IMR-90 (cell line): ENCODE measurements around the gene UST. TPM values are rescaled to one million over a fixed set of nuclear protein-coding genes. Genes with fewer than 3 reads are reported as not detected.

Source experiments
- ATAC-seq: fragments of 200-7000 bp; cut with Tn5 transposase; 2 replicates; pipeline ENCODE4 v1.9.1; 2020; ENCODE audit warnings: low read depth, mild to moderate bottlenecking, moderate library complexity
- BruUV-seq: library from RNA; stranded (reverse); fragments of 400-500 nt; replicated peaks from 2 replicates; lab custom pipeline; 2021; lab: Mats Ljungman, UMichigan
- CTCF ChIA-PET: fragments of 300-600 bp; formaldehyde crosslinking; extraction: SDS; loops from one replicate; lab custom pipeline; 2021; ENCODE audit warnings: antibody characterized with exemption; lab: Yijun Ruan, JAX
- POLR2A ChIA-PET: fragments of 300-600 bp; sonication (Branson Sonifier 250); formaldehyde crosslinking; loops from one replicate; lab custom pipeline; 2022; ENCODE audit warnings: antibody characterized with exemption; ENCODE audit not compliant: unreplicated experiment; lab: Charles Lee
- DNase-seq: peaks from one replicate; pipeline ENCODE4 v3.0.0; 2013
- H2AFZ ChIP-seq: replicated peaks from 2 replicates; pipeline ENCODE3; 2013; ENCODE audit warnings: low read length, mild to moderate bottlenecking; ENCODE audit not compliant: poor library complexity
- H2AK5ac ChIP-seq: 2 replicates; pipeline ENCODE4 v1.6.1; 2013; ENCODE audit warnings: low read depth, low read length, inconsistent platforms
- H2AK9ac ChIP-seq: replicated peaks from 2 replicates; pipeline ENCODE3; 2013; ENCODE audit warnings: mild to moderate bottlenecking, low read depth, low read length, moderate library complexity; ENCODE audit not compliant: poor library complexity
- H2BK120ac ChIP-seq: 2 replicates; pipeline ENCODE4 v1.6.1; 2013; ENCODE audit warnings: low read depth, low read length, inconsistent platforms
- H2BK15ac ChIP-seq: 3 replicates; pipeline ENCODE4 v1.6.1; 2013; ENCODE audit warnings: low read depth, low read length, inconsistent platforms
- H2BK20ac ChIP-seq: 2 replicates; pipeline ENCODE4 v1.6.1; 2013; ENCODE audit warnings: low read depth, mild to moderate bottlenecking, inconsistent platforms, low read length, moderate library complexity
- H2BK5ac ChIP-seq: 2 replicates; pipeline ENCODE4 v1.6.1; 2013; ENCODE audit warnings: mild to moderate bottlenecking, low read depth, low read length, inconsistent platforms; ENCODE audit not compliant: poor library complexity, severe bottlenecking
- H3K14ac ChIP-seq: replicated peaks from 2 replicates; pipeline ENCODE4 v1.6.1; 2013; ENCODE audit warnings: low read depth, low read length, inconsistent platforms
- H3K18ac ChIP-seq: 2 replicates; pipeline ENCODE4 v1.6.1; 2013; ENCODE audit warnings: low read depth, low read length, control low read depth
- H3K23ac ChIP-seq: 2 replicates; pipeline ENCODE4 v1.6.1; 2013; ENCODE audit warnings: low read depth, low read length, inconsistent platforms
- H3K27ac ChIP-seq: 2 replicates; pipeline ENCODE4 v1.5.1; 2013; ENCODE audit warnings: mild to moderate bottlenecking, control low read depth, low read length; ENCODE audit not compliant: insufficient read depth
- H3K27me3 ChIP-seq: 2 replicates; pipeline ENCODE4 v1.6.1; 2013; ENCODE audit warnings: low read length; ENCODE audit not compliant: control insufficient read depth, insufficient read depth
- H3K36me3 ChIP-seq: 2 replicates; pipeline ENCODE4 v1.6.1; 2013; ENCODE audit warnings: low read length, mixed read lengths; ENCODE audit not compliant: control insufficient read depth, insufficient read depth
- H3K4ac ChIP-seq: 2 replicates; pipeline ENCODE4 v1.6.1; 2013; ENCODE audit warnings: low read depth, low read length, inconsistent platforms
- H3K4me1 ChIP-seq: 2 replicates; pipeline ENCODE4 v1.6.1; 2013; ENCODE audit warnings: low read length, mixed read lengths; ENCODE audit not compliant: control insufficient read depth, insufficient read depth
- H3K4me2 ChIP-seq: 2 replicates; pipeline ENCODE4 v1.6.1; 2013; ENCODE audit warnings: low read depth, mild to moderate bottlenecking, control low read depth, low read length, moderate library complexity
- H3K4me3 ChIP-seq: 2 replicates; pipeline ENCODE4 v1.5.1; 2013; ENCODE audit warnings: low read depth, mild to moderate bottlenecking, control low read depth, low read length, moderate library complexity; ENCODE audit not compliant: insufficient read depth
- H3K56ac ChIP-seq: 2 replicates; pipeline ENCODE4 v1.6.1; 2013; ENCODE audit warnings: low read length, inconsistent platforms; ENCODE audit not compliant: insufficient read depth; ENCODE audit errors: extremely low read depth
- H3K79me1 ChIP-seq, 2 experiments: 2 replicates each; pipeline ENCODE4 v1.6.1; 2013; ENCODE audit warnings: low read length in 2 of 2, inconsistent platforms in 1 of 2, low read depth in 1 of 2
- H3K9ac ChIP-seq: 2 replicates; pipeline ENCODE4 v1.6.1; 2013; ENCODE audit warnings: low read depth, low read length, control low read depth
- H3K9me1 ChIP-seq: 2 replicates; pipeline ENCODE4 v1.6.1; 2013; ENCODE audit warnings: low read length, inconsistent platforms; ENCODE audit not compliant: insufficient read depth
- H3K9me3 ChIP-seq: 2 replicates; pipeline ENCODE4 v1.6.1; 2013; ENCODE audit warnings: low read length; ENCODE audit not compliant: control insufficient read depth, insufficient read depth
- H4K20me1 ChIP-seq: 2 replicates; pipeline ENCODE4 v1.6.1; 2013; ENCODE audit warnings: low read length, inconsistent platforms; ENCODE audit not compliant: insufficient read depth
- H4K5ac ChIP-seq: 2 replicates; pipeline ENCODE4 v1.6.1; 2013; ENCODE audit warnings: mild to moderate bottlenecking, low read depth, low read length, control low read depth
- H4K8ac ChIP-seq, 2 experiments: 2 replicates each; pipeline ENCODE4 v1.6.1; 2013; ENCODE audit warnings: low read depth in 2 of 2, low read length in 2 of 2, control low read depth in 1 of 2, inconsistent platforms in 1 of 2
- H4K91ac ChIP-seq: 2 replicates; pipeline ENCODE4 v1.6.1; 2013; ENCODE audit warnings: low read depth, low read length, inconsistent platforms; ENCODE audit not compliant: insufficient read depth
- BHLHE40 ChIP-seq: fragments of 150-350 bp; IDR thresholded peaks from 2 replicates; pipeline ENCODE4 v1.6.1; 2016; ENCODE audit warnings: mild to moderate bottlenecking, low read depth, low read length
- CEBPB ChIP-seq: IDR thresholded peaks from 2 replicates; pipeline ENCODE4 v1.6.1; 2012; ENCODE audit warnings: low read depth, low read length, improper control_type of control experiment
- CHD1 ChIP-seq: IDR thresholded peaks from 2 replicates; pipeline ENCODE4 v1.6.1; 2012; ENCODE audit warnings: low read depth, low read length, improper control_type of control experiment
- ELK1 ChIP-seq: fragments of 150-350 bp; IDR thresholded peaks from 2 replicates; pipeline ENCODE4 v1.6.1; 2016; ENCODE audit warnings: low read depth, mild to moderate bottlenecking, low read length, moderate library complexity, borderline replicate concordance
- FOS ChIP-seq: fragments of 150-350 bp; IDR thresholded peaks from 2 replicates; pipeline ENCODE4 v1.6.1; 2016; ENCODE audit warnings: low read depth, low read length
- MAFK ChIP-seq: IDR thresholded peaks from 2 replicates; pipeline ENCODE4 v1.6.1; 2012; ENCODE audit warnings: low read depth, low read length, improper control_type of control experiment
- MAZ ChIP-seq: IDR thresholded peaks from 2 replicates; pipeline ENCODE4 v1.6.1; 2012; ENCODE audit warnings: low read depth, mild to moderate bottlenecking, low read length, improper control_type of control experiment, moderate library complexity, borderline replicate concordance
- MXI1 ChIP-seq: IDR thresholded peaks from 2 replicates; pipeline ENCODE4 v1.6.1; 2012; ENCODE audit warnings: low read depth, mild to moderate bottlenecking, low read length, moderate library complexity, borderline replicate concordance
- NFE2L2 ChIP-seq: fragments of 150-350 bp; IDR thresholded peaks from 2 replicates; pipeline ENCODE4 v1.6.1; 2016; ENCODE audit warnings: low read depth, mild to moderate bottlenecking, low read length
- POLR2A ChIP-seq: IDR thresholded peaks from 2 replicates; pipeline ENCODE4 v1.6.1; 2012; ENCODE audit warnings: mild to moderate bottlenecking, low read depth, low read length
- RAD21 ChIP-seq: IDR thresholded peaks from 2 replicates; pipeline ENCODE4 v1.6.1; 2012; ENCODE audit warnings: low read length, improper control_type of control experiment
- RCOR1 ChIP-seq: IDR thresholded peaks from 2 replicates; pipeline ENCODE4 v1.6.1; 2012; ENCODE audit warnings: mild to moderate bottlenecking, low read length, improper control_type of control experiment; ENCODE audit not compliant: insufficient replicate concordance
- RFX5 ChIP-seq: IDR thresholded peaks from 2 replicates; pipeline ENCODE4 v1.8.0; 2012; ENCODE audit warnings: low read depth, mild to moderate bottlenecking, low read length, moderate library complexity
- SMC3 ChIP-seq: fragments of 150-350 bp; IDR thresholded peaks from 2 replicates; pipeline ENCODE4 v1.6.1; 2016; ENCODE audit warnings: low read depth, mild to moderate bottlenecking, antibody characterized with exemption, low read length, moderate library complexity
- USF2 ChIP-seq: fragments of 150-350 bp; IDR thresholded peaks from 2 replicates; pipeline ENCODE4 v1.6.1; 2017; ENCODE audit warnings: mild to moderate bottlenecking, antibody characterized with exemption, low read length, low read depth
- WGBS, 2 experiments: methylation state at CpG; one replicate each; pipeline versions ENCODE4 v1.1.5 to v1.1.7; 2013; ENCODE audit warnings: missing lambda C conversion rate in 2 of 2; ENCODE audit not compliant: insufficient read length in 1 of 2; ENCODE audit errors: extremely low coverage in 2 of 2; 5-methylcytosine and 5-hydroxymethylcytosine counted together
- dilution Hi-C: fragments of 300-500 bp; cut with HindIII; formaldehyde crosslinking; loops from one replicate; pipeline ENCODE4 v1.14.3; 2018; ENCODE audit warnings: low sequenced_read_pairs; ENCODE audit not compliant: unreplicated experiment
- in situ Hi-C: fragments of 300-500 bp; cut with MboI; formaldehyde crosslinking; loops from 3 replicates; pipeline ENCODE4 v1.14.3; 2019; ENCODE audit warnings: low sequenced_read_pairs, inconsistent platforms, mixed read lengths
- intact Hi-C: fragments of 100-400 bp; cut with micrococcal nuclease; formaldehyde crosslinking; loops from 2 replicates; pipeline ENCODE4 v1.10.0; 2022
- polyA plus RNA-seq, 3 experiments: library from polyadenylated mRNA; depleted of rRNA; stranded (reverse); fragments of >200 nt; gene quantifications; 2 replicates each; pipeline ENCODE4 v1.2.3, GENCODE V29; 2012; ENCODE audit warnings: low replicate concordance in 1 of 3
- total RNA-seq: library from RNA; depleted of rRNA; stranded (reverse); fragments of >200 nt; gene quantifications from 2 replicates; pipeline ENCODE4 v1.2.3, GENCODE V29; 2012
- TF ChIP-seq, protein P1 (sequence below): conservative IDR thresholded peaks from 2 replicates; pipeline ENCODE4 v1.5.1; 2012; ENCODE audit warnings: mild to moderate bottlenecking, low read depth, low read length, improper control_type of control experiment

Gene UST
- total and polyA plus RNA-seq, 2 of the 4 experiments (the other 2 are of a cell fraction): 7.7 to 13.8 TPM

- intact Hi-C loops: no loop called here
- H3K9me1 ChIP-seq: 0 out of 2 replicates have a peak, but pooled peaks cover 2% of the 10 kb centered on the region
- no peak overlapping the region for H3K23ac ChIP-seq
- no peaks in the 10 kb centered on the region for H3K36me3 ChIP-seq
- no peaks in the 10 kb centered on the region for H3K9me3 ChIP-seq
- dilution Hi-C loops: no loop called here
- no peak overlapping the region for H2BK15ac ChIP-seq
- no peak overlapping the region for H2BK120ac ChIP-seq
- no peak overlapping the region for H3K4me2 ChIP-seq
- no peak overlapping the region for H4K5ac ChIP-seq
- BruUV-seq: no TSS peak
- H2BK20ac ChIP-seq: no peak overlapping the region
- H2AK5ac ChIP-seq: 0 out of 2 replicates have a peak overlapping the region, but pooled peaks have one; percentile 9
- ChIA-PET CTCF (no interaction called here), POLR2A (no interaction called here)
- TF ChIP-seq, protein P1, sequence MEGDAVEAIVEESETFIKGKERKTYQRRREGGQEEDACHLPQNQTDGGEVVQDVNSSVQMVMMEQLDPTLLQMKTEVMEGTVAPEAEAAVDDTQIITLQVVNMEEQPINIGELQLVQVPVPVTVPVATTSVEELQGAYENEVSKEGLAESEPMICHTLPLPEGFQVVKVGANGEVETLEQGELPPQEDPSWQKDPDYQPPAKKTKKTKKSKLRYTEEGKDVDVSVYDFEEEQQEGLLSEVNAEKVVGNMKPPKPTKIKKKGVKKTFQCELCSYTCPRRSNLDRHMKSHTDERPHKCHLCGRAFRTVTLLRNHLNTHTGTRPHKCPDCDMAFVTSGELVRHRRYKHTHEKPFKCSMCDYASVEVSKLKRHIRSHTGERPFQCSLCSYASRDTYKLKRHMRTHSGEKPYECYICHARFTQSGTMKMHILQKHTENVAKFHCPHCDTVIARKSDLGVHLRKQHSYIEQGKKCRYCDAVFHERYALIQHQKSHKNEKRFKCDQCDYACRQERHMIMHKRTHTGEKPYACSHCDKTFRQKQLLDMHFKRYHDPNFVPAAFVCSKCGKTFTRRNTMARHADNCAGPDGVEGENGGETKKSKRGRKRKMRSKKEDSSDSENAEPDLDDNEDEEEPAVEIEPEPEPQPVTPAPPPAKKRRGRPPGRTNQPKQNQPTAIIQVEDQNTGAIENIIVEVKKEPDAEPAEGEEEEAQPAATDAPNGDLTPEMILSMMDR: no peak
- no peak for TF ChIP-seq RAD21
- no peak for TF ChIP-seq POLR2A
- no peak for TF ChIP-seq MAFK
- TF ChIP-seq NFE2L2: no peak
- no peak for TF ChIP-seq USF2
- no peak for TF ChIP-seq BHLHE40
- TF ChIP-seq ELK1: no peak
- no peak for TF ChIP-seq RFX5
- no peak for TF ChIP-seq MAZ
- TF ChIP-seq MXI1: no peak
- no peak for TF ChIP-seq RCOR1
- no peak for TF ChIP-seq CHD1
- no peak for TF ChIP-seq SMC3
- TF ChIP-seq FOS: no peak
- no peak for TF ChIP-seq CEBPB
- H4K20me1 ChIP-seq: no peaks in the 10 kb centered on the region
- peaks cover 3% of the 10 kb centered on the region for H3K4me1 ChIP-seq
- H3K79me1 ChIP-seq: peaks cover 0 to 1% of the 10 kb centered on the region in 2 experiments; a peak in 1 of 4 replicates
- H3K56ac ChIP-seq: no peak overlapping the region
- H3K4ac ChIP-seq: no peak overlapping the region
- WGBS, 2 experiments: no CpG with 5 or more reads among the region's 8 CpGs
- no peak overlapping the region for H2AK9ac ChIP-seq
- H3K9ac ChIP-seq: no peak overlapping the region
- no peak overlapping the region for H3K4me3 ChIP-seq
- no peak overlapping the region for H3K18ac ChIP-seq
- ATAC-seq (no peak), DNase-seq (no peak)
- no peak overlapping the region for H2AFZ ChIP-seq
- H4K8ac ChIP-seq: no peak overlapping the region
- no peak overlapping the region for H3K14ac ChIP-seq
- in situ Hi-C loops: no loop called here
- no peaks in the 10 kb centered on the region for H3K27me3 ChIP-seq
- H3K27ac ChIP-seq: no peak overlapping the region
- H4K91ac ChIP-seq: no peak overlapping the region
- H2BK5ac ChIP-seq: no peak overlapping the region
Observed at GRCh38 chr6:149044528-149044927, 297.7 kb downstream of the UST start.
